ENCODE data around the gene PLEKHH2. TPM values are rescaled to one million over a fixed set of nuclear protein-coding genes. Genes with fewer than 3 reads are reported as not detected.

Gene PLEKHH2
- total RNA-seq, 1 donor from 2014 or later: 0.11 TPM

DNA sequence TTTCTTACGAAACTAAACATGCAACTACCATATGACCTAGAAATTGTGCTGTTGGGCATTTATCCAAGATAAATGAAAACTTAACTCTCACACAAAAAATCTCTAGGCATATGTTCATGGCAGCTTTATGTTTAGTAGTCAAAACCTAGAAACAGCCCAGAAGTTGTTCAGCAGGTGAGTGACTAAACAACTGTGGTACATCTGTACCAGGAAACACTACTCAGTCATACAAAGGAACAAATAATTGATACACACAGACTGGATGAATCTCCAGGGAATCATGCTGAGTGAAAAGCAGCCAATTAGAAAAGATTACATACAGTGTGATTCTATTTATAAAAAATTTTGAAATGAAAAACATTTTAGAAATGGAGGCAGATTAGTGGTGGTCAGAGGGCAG is 166.1 kb downstream of the PLEKHH2 start:
- intact Hi-C loops (cut with micrococcal nuclease): no loop called here
- no peaks in the 10 kb centered on the region for H3K27me3 Mint-ChIP-seq
- POLR2A ChIA-PET: no interaction called here

GRCh38 chr2:43806719-43807031 is 169.6 kb downstream of the PLEKHH2 start:
- ATAC-seq (ENCODE audit: low read depth) (no peak), DNase-seq (no peak)
- no peaks in the 10 kb centered on the region for H3K4me1 Mint-ChIP-seq
- no peaks in the 10 kb centered on the region for H3K27me3 Mint-ChIP-seq
- intact Hi-C loops (cut with micrococcal nuclease): no loop called here
- no peak overlapping the region for H3K4me3 Mint-ChIP-seq
- POLR2A ChIA-PET: no interaction called here
- CTCF ChIA-PET: no interaction called here
- no peaks in the 10 kb centered on the region for H3K9me3 Mint-ChIP-seq
- TF ChIP-seq, protein P1, sequence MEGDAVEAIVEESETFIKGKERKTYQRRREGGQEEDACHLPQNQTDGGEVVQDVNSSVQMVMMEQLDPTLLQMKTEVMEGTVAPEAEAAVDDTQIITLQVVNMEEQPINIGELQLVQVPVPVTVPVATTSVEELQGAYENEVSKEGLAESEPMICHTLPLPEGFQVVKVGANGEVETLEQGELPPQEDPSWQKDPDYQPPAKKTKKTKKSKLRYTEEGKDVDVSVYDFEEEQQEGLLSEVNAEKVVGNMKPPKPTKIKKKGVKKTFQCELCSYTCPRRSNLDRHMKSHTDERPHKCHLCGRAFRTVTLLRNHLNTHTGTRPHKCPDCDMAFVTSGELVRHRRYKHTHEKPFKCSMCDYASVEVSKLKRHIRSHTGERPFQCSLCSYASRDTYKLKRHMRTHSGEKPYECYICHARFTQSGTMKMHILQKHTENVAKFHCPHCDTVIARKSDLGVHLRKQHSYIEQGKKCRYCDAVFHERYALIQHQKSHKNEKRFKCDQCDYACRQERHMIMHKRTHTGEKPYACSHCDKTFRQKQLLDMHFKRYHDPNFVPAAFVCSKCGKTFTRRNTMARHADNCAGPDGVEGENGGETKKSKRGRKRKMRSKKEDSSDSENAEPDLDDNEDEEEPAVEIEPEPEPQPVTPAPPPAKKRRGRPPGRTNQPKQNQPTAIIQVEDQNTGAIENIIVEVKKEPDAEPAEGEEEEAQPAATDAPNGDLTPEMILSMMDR (IDR thresholded peaks at IDR 0.05): no peak
- H3K27ac Mint-ChIP-seq: no peak overlapping the region
- H3K36me3 Mint-ChIP-seq (ENCODE audit: low read depth): peaks cover 8% of the 10 kb centered on the region

More for the DNA sequence above, 166.1 kb downstream of the PLEKHH2 start:
- CTCF ChIA-PET: no interaction called here
- no peak for ATAC-seq (ENCODE audit: low read depth)
- TF ChIP-seq, protein P1 (IDR thresholded peaks at IDR 0.05): no peak
- Mint-ChIP-seq H3K4me3 (no peak overlapping the region), H3K9me3 (no peaks in the 10 kb centered on the region), H3K4me1 (no peaks in the 10 kb centered on the region), H3K36me3 (ENCODE audit: low read depth) (peaks cover 8% of the 10 kb centered on the region), H3K27ac (no peak overlapping the region)
- DNase-seq: no peak

DNA sequence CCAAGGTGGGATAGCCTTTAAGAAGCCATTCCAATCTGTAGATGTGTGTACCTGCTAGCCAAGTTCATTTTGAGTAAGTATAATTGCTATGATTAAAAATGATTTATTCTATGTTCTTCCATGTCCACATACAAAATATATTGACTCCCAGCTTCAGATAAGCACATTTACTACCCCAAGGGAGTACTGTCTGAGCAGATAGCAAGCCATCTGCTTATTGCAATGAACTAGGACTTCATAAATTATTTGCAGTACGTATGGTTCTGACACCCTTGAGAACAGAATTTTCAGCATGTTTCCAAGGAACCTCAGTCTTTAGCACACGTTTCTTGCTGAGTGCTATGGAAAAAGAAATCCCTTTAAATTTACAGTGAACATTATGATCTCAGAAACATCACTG is 173.4 kb downstream of the PLEKHH2 start:
- Mint-ChIP-seq H3K4me3 (no peak overlapping the region), H3K9me3 (no peaks in the 10 kb centered on the region), H3K36me3 (ENCODE audit: low read depth) (peaks cover 2% of the 10 kb centered on the region), H3K27ac (no peak overlapping the region), H3K4me1 (no peaks in the 10 kb centered on the region), H3K27me3 (no peaks in the 10 kb centered on the region)
- TF ChIP-seq, protein P1 (IDR thresholded peaks at IDR 0.05): no peak
- no peak for ATAC-seq (ENCODE audit: low read depth)
- ChIA-PET CTCF (no interaction called here), POLR2A (no interaction called here)
- no peak for DNase-seq
- intact Hi-C loops (cut with micrococcal nuclease): no loop called here

- POLR2A ChIA-PET: no interaction called here
- H3K4me3 Mint-ChIP-seq: no peak overlapping the region
- TF ChIP-seq, protein P1 (IDR thresholded peaks at IDR 0.05): no peak
- ATAC-seq (ENCODE audit: low read depth) (no peak), DNase-seq (no peak)
- no peaks in the 10 kb centered on the region for H3K27me3 Mint-ChIP-seq
- H3K4me1 Mint-ChIP-seq: no peaks in the 10 kb centered on the region
- intact Hi-C loops (cut with micrococcal nuclease): no loop called here
- CTCF ChIA-PET: no interaction called here
- no peaks in the 10 kb centered on the region for H3K9me3 Mint-ChIP-seq
- no peak overlapping the region for H3K27ac Mint-ChIP-seq
- no peaks in the 10 kb centered on the region for H3K36me3 Mint-ChIP-seq (ENCODE audit: low read depth)
These were observed 173.8 kb downstream of the PLEKHH2 start for GRCh38 chr2:43810888-43811287.

DNA sequence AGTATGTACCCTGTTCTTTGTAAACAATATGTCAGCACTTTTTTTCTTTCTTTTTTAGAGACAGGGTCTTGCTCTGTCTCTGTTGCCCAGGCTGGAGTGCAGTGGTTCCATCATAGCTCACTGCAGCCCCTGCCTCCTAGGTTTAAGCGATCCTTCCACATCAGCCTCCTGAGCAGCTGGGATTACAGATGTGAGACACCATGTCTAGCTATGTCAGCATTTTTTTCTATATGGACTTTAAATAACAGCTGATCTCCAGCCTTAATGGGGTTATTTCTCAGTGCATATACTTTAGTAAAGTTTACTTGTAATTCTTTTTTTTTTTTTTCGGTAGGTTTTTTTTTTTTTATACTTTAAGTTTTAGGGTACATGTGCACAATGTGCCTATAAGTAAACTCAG is 174.9 kb downstream of the PLEKHH2 start:
- intact Hi-C loops (cut with micrococcal nuclease): no loop called here
- POLR2A ChIA-PET: no interaction called here
- ATAC-seq (ENCODE audit: low read depth): no peak
- no peak for DNase-seq
- Mint-ChIP-seq H3K36me3 (ENCODE audit: low read depth) (no peaks in the 10 kb centered on the region), H3K27me3 (no peaks in the 10 kb centered on the region), H3K9me3 (no peaks in the 10 kb centered on the region), H3K4me1 (no peaks in the 10 kb centered on the region), H3K4me3 (no peak overlapping the region), H3K27ac (no peak overlapping the region)
- TF ChIP-seq, protein P1 (IDR thresholded peaks at IDR 0.05): no peak
- CTCF ChIA-PET: no interaction called here
